HepG2 (cell line): ENCODE measurements around the gene ANKS3. TPM values are rescaled to one million over a fixed set of nuclear protein-coding genes. Genes with fewer than 3 reads are reported as not detected.

Experiments
- AHDC1 ChIP-seq: sonication (generic); formaldehyde crosslinking; IDR thresholded peaks from 2 replicates; pipeline ENCODE4 v1.5.1; 2020; ENCODE audit warnings: mild to moderate bottlenecking, missing genetic modification reagents, borderline replicate concordance
- ARNT2 ChIP-seq: sonication (generic); formaldehyde crosslinking; IDR thresholded peaks from 2 replicates; pipeline ENCODE4 v1.8.0; 2022; ENCODE audit warnings: mild to moderate bottlenecking, low read depth, missing genetic modification reagents, moderate library complexity
- CBX1 ChIP-seq: IDR thresholded peaks from one replicate; pipeline ENCODE4 v1.6.1; 2016; ENCODE audit warnings: antibody characterized with exemption, low read depth
- CEBPZ ChIP-seq: IDR thresholded peaks from 2 replicates; pipeline ENCODE4 v1.6.1; 2012; ENCODE audit warnings: low read length, improper control_type of control experiment
- EEA1 ChIP-seq: sonication (generic); formaldehyde crosslinking; IDR thresholded peaks from 2 replicates; pipeline ENCODE4 v1.5.1; 2020; ENCODE audit warnings: mild to moderate bottlenecking, missing genetic modification reagents, borderline replicate concordance
- GTF3A ChIP-seq: sonication (generic); formaldehyde crosslinking; conservative IDR thresholded peaks from 2 replicates; pipeline ENCODE4 v1.4.0; 2020; ENCODE audit warnings: mild to moderate bottlenecking, missing genetic modification reagents
- HMG20A ChIP-seq: IDR thresholded peaks from 2 replicates; pipeline ENCODE4 v1.6.1; 2016; ENCODE audit warnings: borderline replicate concordance
- LBX2 ChIP-seq: sonication (generic); formaldehyde crosslinking; IDR thresholded peaks from 2 replicates; pipeline ENCODE4 v1.5.0; 2020; ENCODE audit warnings: missing genetic modification reagents, mild to moderate bottlenecking, borderline replicate concordance
- NFYC ChIP-seq: IDR thresholded peaks from 2 replicates; pipeline ENCODE4 v1.6.1; 2016; ENCODE audit warnings: missing genetic modification reagents, missing compliant biosample characterization
- NONO ChIP-seq, 2 experiments: fragments of 450-650 bp in 1 of 2; sonication (generic) in 1 of 2; formaldehyde crosslinking in 1 of 2; IDR thresholded peaks in 1 of 2; conservative IDR thresholded peaks in 1 of 2; 2 replicates each; pipeline versions ENCODE4 v1.6.1 to v1.8.0; 2017 to 2022; ENCODE audit warnings: mild to moderate bottlenecking in 1 of 2, missing genetic modification reagents in 1 of 2, moderate library complexity in 1 of 2
- PHF5A ChIP-seq: IDR thresholded peaks from one replicate; pipeline ENCODE4 v1.6.1; 2018; ENCODE audit warnings: low read depth, missing genetic modification reagents; ENCODE audit not compliant: unreplicated experiment
- SCMH1 ChIP-seq: sonication (generic); formaldehyde crosslinking; IDR thresholded peaks from 2 replicates; pipeline ENCODE4 v1.9.0; 2021; ENCODE audit warnings: missing genetic modification reagents, mild to moderate bottlenecking, borderline replicate concordance
- TGIF2 ChIP-seq: IDR thresholded peaks from 2 replicates; pipeline ENCODE4 v1.6.1; 2016; ENCODE audit warnings: control low read depth, missing compliant biosample characterization
- ZNF274 ChIP-seq: sonication (generic); formaldehyde crosslinking; IDR thresholded peaks from 2 replicates; pipeline ENCODE4 v1.5.1; 2020; ENCODE audit warnings: mild to moderate bottlenecking, missing genetic modification reagents
- ZNF512 ChIP-seq: sonication (generic); formaldehyde crosslinking; IDR thresholded peaks from 2 replicates; pipeline ENCODE4 v1.4.0; 2020; ENCODE audit warnings: mild to moderate bottlenecking, missing genetic modification reagents
- ZNF558 ChIP-seq: sonication (generic); formaldehyde crosslinking; IDR thresholded peaks from 2 replicates; pipeline ENCODE4 v1.9.0; 2022; ENCODE audit warnings: mild to moderate bottlenecking, missing genetic modification reagents, borderline replicate concordance
- ZNF577 ChIP-seq: sonication (generic); formaldehyde crosslinking; IDR thresholded peaks from 2 replicates; pipeline ENCODE4 v1.4.0; 2020; ENCODE audit warnings: mild to moderate bottlenecking, low read depth, missing genetic modification reagents, borderline replicate concordance
- ZNF713 ChIP-seq: sonication (generic); formaldehyde crosslinking; IDR thresholded peaks from 2 replicates; pipeline ENCODE4 v1.4.0; 2020; ENCODE audit warnings: mild to moderate bottlenecking, missing genetic modification reagents
- polyA plus RNA-seq, 8 experiments: library from polyadenylated mRNA; depleted of rRNA in 3 of 8; stranded (reverse) in 7 of 8; unstranded in 1 of 8; fragments of >200 nt; fragmentation: Illumina TruSeq in 4 of 8; extraction: Trizol in 4 of 8; gene quantifications; 2 replicates each; pipeline versions ENCODE4 v1.2.1 to v1.2.3, GENCODE V29; 2011 to 2016; ENCODE audit warnings: low read depth in 4 of 8, missing spikeins in 1 of 8, mixed read lengths in 1 of 8; ENCODE audit not compliant: insufficient read depth in 1 of 8
- total RNA-seq, 5 experiments: library from RNA; depleted of rRNA; stranded (reverse); fragments of >200 nt; fragmentation: Illumina TruSeq; extraction: Trizol; gene quantifications; 2 replicates each; pipeline ENCODE4 v1.2.3, GENCODE V29; 2016; ENCODE audit warnings: low read depth in 1 of 5

Gene ANKS3
- total and polyA plus RNA-seq, 2 of the 13 experiments (the other 11 are each of a cell fraction or from before 2014, with no cell fraction given) = 11.4 to 15.9 TPM

- TF ChIP-seq AHDC1 (CRISPR knock-in tag) (no peak), GTF3A (CRISPR knock-in tag) (0 out of 2 replicates have a peak, but pooled peaks have one; percentile 3), ARNT2 (CRISPR knock-in tag) (no peak), ZNF512 (CRISPR knock-in tag) (no peak), CEBPZ (no peak), PHF5A (peak; percentile 52), LBX2 (CRISPR knock-in tag) (no peak), EEA1 (CRISPR knock-in tag) (no peak), ZNF558 (CRISPR knock-in tag) (peak; percentile 68; the same call in 1 of the 2 replicates), NONO (IDR thresholded peaks at IDR 0.05) (no peak), NONO (CRISPR knock-in tag; conservative IDR thresholded peaks at IDR 0.05) (peak; percentile 62; the same call in 1 of the 2 replicates), NFYC (CRISPR knock-in tag) (peak; percentile 91), HMG20A (CRISPR knock-in tag) (no peak), ZNF274 (no peak), CBX1 (no peak), ZNF713 (no peak), SCMH1 (CRISPR knock-in tag) (no peak), TGIF2 (peak; percentile 60; the same call in 1 of the 2 replicates), ZNF577 (no peak)
Measured at GRCh38 chr16:4766875-4767628, 33.0 kb upstream of the ANKS3 start, which contains the start of gene ZNF500 (continued).
